ENCODE measurements around the gene SPNS3.

The SPNS3 gene

GRCh38 chr17:4531988-4532736, 98.4 kb downstream of the SPNS3 start:
- DNase-seq: no peak

GRCh38 chr17:4532860-4533522, 99.3 kb downstream of the SPNS3 start:
- no peak for DNase-seq

- no peak for DNase-seq
These were observed 100.1 kb downstream of the SPNS3 start for GRCh38 chr17:4533523-4534504.

GRCh38 chr17:4534515-4534914, 100.8 kb downstream of the SPNS3 start:
- no peak for DNase-seq

- no peak for DNase-seq
These were observed 101.4 kb downstream of the SPNS3 start for GRCh38 chr17:4534928-4535666.

- DNase-seq: no peak
These were observed 102.0 kb downstream of the SPNS3 start for GRCh38 chr17:4535667-4536258.

- DNase-seq: no peak
These were observed 102.6 kb downstream of the SPNS3 start for GRCh38 chr17:4536259-4536741.

GRCh38 chr17:4536742-4537411, 103.1 kb downstream of the SPNS3 start:
- DNase-seq: no peak

Measured in activated CD8-positive, alpha-beta memory T cell treated with anti-CD3 and anti-CD28 coated beads, Interleukin-2, amount 50 U/mL, for 4 hours (primary cell).